ENCODE measurements around the gene BTBD16.
A peak's percentile ranks its signal among the peaks of the same experiment; 100 is the strongest.

BTBD16 gene

DNA sequence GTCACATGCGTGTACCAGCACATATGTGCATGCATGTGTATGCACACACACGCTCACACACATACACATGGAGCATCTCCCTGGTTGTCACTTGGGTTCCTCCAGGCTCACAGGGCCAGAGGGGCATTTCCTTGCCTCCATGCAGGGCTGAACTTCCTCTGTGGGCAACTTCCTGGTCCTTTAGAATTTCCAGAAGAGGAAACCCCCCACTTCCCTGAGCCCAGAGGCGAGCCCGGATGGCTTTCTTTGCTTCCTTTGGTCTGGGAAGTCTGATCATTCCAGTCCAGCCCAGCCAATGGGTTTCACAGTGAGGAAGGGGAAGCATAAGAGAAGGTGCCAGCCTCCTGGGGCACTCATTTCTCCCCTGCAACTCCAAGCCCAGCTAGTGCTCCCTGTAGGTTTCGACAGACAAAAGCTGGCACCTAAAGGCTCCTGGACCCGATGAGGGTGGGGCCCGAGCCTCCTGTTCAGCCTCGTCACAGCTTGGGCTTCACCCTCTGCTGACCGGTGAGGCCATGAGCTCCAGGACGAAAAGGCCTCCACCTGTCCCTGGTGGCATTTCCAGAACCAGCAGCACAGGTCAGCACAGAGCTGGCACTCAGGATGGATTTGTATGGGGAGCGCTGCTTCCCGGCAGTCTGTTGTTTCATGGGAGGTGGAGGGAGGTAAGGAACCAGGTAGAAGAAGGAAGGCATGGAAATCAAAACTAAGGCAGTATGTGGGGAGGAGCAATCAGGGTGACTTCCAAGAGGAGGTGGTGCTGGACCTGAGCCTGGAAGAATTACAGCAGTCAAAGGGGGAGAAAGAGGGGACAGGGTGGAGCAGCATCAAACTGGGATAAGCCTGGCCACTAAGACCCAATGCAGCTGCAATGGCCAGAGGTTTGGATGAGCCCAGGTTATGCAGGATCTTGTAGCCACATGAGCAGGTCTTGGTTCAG lies 23.7 kb downstream of the BTBD16 start:
- DNase-seq (ENCODE audit: low read depth), result no peak

DNA sequence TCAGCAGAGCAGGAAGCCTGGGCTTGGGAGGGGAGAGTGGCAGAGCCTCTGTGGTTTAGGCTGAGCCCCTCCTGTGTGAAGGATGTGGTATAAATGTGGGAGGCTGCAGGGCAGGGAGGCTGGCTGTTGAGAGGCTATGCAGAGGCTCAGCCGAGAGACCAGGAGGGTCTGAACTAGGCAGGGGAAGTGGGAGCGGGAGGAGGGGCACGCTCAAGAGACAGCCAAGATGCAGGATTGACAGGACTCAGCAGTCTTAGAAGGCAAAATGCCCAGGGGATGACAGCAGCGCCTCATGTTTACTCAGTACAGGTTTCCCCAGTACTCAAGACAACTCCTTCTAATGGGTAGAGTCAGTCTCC lies 24.3 kb downstream of the BTBD16 start:
- no peak for DNase-seq (ENCODE audit: low read depth)

DNA sequence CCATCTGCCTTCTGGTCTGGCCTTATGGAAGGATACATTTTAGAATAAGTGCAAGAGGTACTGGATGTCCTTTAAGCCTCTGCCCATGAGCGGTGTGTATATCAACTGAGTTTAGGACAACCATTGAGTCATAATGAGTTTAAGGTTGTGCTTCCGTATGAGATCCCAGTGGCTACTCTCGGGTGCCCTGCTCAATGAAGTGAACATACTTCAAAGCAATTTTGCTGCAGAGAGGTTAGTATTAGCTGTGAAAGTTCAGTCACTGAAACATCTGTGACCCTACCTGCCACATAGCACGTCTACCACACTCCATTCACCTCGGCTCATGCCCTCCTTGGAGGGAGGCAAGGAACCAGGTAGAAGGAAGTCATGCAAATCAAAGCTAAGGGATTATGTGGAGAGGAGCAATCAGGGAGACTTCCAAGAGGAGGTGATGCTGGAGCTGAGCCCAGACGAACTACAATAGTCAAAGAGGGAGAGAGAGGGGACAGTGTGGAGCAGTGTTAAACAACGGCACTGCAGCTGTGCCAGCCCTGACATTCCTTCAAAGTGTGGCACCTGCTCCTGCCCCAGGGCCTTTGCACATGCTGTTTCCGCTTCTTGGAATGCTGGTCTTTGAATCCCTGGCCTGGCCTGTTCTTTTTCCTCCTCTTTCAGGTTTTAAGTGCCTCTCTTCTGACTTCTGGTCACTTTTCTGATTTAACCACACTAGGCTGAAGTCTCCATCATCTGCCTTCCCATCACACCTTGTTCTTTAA lies 25.4 kb downstream of the BTBD16 start:
- DNase-seq (ENCODE audit: low read depth), result no peak

DNA sequence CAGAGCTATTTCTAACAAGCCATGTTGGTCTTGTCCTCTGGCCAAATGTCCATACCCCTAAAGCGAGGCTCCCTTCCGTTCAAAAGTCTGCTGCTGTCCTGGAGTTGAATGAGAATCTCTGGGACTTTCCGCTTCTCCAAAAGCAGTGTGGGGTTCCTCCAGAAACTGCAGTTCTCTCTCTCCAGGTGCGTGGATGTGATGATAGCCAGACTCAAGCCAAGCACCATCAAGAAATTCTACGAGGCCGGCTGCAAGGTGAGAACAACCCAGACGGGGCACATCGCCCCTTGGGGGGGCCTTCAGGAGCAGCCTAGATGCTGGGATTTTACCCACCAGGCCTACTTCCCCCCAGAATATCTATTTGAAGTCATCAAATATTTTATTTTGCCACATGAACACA lies 26.5 kb downstream of the BTBD16 start:
- DNase-seq (ENCODE audit: low read depth), result no peak

DNA sequence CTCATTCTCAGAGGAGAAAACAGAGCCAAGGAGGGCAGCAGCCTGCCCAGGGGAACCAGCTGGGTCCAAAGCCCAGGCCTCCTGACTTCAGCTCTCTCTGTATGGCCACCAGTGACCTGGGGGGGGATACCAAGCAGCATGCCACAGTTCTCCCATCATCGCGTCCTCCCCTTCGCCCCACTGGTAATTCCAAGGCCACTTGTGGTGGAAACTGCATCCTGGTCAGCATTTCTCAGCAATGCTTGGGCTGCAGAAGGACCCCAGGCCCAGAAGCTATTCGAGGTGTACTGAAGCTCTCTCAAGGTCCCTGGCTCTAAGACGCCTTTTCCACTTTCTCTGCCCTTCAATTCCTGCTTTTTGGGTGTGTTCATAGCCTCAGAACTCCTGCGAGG lies 27.1 kb downstream of the BTBD16 start:
- DNase-seq (ENCODE audit: low read depth), result no peak

DNA sequence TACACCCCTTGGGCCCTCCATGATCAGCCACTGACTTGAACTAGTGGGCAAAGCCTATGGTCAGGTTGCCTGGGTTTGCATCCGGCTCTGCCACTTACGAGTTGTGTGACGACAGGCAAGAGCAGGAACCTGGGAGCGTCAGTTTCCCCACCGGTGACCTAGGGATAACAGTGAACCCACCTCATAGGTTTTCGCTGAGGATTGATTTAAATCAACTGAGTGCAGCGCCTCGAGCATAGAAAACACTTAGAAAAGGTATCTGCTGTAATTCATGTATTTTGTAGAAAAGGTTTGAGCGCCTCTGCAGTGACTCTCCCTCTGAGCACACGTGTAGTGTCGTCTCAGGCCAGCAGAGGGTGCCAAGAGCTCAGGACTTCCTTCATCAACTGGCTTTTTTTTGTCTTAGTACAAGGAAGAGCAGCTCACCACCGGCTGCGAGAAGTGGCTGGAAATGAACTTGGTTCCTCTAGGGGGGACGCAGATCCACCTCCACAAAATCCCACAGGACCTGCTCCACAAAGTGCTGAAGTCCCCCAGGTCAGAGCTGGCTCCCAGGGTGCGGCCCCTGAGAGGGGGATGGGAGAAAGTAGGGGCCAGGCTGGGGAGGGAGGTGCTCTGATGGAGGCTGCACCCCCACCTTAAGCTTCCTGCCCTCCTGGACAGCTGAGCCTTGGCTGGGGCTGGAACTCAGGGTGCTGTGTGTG lies 27.7 kb downstream of the BTBD16 start:
- peak; percentile 76 for DNase-seq (ENCODE audit: low read depth)

DNA sequence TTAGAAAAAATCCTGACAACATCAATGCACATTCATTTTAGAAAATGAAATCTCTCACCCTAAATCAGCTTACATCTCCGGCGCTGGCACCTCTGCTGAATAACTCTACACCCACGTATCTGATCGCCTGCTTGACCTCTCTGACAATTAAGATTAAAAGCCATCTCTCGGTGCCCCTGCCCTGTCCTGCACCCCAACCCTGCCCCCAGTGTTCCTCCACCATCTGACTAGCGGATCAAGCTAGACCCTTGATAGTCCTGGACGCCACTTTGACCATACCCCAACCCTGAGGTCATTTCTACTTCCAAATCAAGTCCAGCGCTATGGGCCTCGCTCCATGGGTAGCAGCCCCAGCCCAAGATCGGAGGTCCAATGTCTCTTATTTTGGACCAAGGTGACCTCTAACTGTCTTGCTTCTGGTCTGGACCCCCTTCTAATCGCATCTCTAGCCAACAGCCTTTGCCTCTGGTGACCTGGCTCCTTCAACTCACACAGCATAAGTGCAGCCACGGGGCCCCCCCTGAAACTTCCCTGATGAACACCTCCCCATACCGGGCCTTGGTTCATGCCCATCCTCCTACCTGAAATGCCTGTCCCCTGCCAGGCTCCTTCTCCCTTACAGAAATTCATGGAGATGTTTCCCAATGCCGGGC lies 28.5 kb downstream of the BTBD16 start:
- no peak for DNase-seq (ENCODE audit: low read depth)

DNA sequence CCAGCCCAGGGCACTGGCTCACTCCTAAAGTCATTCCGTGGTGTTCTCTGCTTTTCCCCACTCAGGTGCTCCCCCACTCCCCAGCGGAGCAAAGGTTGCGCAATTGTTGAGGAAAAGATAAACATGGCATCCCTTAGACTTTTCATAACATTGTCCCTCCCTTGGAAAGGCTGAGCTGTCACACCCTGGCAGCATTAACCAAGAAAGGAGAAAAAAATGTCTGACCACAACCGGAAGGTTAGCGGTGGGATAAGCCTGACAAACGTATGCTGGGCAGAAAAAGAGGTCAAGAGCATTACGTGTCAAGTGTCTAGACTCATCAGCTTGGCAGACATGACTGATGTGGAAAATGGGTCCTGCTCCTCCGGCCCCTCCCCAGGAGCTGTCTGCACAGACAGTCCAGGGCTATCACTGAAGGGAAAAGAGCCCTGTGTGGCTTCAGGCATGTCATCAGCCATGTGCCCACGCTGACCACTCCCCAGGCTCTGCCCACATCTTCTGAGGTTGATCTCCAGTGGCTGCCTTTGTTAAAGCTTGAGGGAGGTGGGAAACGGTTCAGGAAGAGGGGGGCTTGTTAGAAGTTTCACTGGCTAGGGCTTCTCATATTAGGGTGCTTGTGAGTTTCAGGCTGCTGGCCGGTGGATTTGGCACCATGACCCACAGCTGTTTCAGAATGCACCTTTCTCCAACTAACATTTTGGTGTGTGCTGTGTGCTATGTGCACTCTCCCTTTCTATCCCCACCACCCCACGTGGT lies 30.1 kb downstream of the BTBD16 start:
- DNase-seq (ENCODE audit: low read depth), result peak; percentile 80

DNA sequence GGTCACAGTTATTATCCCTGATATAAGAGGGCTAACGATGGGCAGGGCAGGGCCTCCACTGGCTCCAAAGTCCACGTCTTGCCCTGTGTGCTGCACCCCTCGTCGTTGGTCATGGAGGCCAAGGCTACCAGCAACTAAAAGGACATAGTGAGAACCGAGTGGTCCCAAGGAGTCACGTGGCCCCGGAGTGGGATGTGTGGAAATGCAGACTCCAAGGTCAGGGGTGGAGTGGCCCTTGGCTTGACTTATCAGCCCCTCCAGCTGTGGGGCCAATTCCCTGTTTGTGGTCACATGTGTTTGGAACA lies 30.7 kb downstream of the BTBD16 start:
- DNase-seq (ENCODE audit: low read depth), result no peak

DNA sequence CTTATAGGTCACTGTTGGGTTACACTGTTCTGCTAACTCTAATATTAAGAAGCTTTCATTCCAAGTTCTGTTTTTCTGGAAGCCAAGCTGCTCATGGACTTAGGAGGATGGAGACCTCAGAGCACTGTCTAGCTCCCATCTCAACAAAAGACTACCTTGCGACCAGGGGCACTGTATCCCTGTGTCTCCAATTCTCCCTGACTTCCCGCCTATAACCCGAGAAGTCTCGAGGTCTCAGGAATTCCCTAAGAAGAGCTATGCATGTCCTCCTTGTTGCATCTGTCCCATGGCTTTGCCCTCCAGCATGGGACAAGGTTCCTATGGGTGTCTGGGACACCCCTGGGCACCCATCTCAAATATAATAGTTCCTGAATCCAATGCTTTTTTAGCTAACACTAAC lies 31.2 kb downstream of the BTBD16 start:
- no peak for DNase-seq (ENCODE audit: low read depth)

DNA sequence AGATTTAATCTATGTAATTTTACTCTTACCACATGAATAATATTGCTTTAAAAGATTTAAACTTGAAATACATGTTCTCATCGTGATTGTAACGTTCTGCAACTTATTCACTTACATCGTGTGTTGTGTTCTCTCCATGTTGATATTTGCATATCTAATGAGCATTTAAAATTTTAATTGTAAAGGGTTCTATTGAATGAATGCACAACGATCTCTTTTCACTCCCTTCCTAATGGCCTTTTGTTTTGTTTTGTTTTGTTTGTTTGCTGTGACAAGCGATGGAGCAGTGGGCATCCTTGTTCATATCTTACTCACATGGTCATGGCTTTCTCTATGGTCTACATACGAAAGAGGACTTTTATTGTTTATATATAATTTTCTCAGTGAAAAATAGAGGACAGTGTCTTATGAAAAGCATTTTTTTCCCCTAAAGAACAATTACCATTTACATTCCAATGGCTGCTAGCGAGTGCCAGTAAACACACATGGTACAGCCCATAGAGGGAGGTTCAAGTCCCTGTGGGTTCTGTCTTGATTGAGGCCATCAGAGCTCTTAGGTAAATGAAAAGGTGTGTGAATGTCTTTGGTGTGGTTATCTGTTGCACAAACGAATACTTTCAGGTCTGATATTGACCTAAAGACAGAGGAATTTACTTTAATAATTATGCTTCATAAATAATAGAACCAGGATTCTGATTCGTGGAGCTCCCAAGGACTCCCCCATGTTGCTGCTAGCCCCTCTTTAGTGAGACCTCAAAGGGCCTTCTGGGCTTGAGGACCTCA lies 32.4 kb downstream of the BTBD16 start:
- no peak for DNase-seq (ENCODE audit: low read depth)

DNA sequence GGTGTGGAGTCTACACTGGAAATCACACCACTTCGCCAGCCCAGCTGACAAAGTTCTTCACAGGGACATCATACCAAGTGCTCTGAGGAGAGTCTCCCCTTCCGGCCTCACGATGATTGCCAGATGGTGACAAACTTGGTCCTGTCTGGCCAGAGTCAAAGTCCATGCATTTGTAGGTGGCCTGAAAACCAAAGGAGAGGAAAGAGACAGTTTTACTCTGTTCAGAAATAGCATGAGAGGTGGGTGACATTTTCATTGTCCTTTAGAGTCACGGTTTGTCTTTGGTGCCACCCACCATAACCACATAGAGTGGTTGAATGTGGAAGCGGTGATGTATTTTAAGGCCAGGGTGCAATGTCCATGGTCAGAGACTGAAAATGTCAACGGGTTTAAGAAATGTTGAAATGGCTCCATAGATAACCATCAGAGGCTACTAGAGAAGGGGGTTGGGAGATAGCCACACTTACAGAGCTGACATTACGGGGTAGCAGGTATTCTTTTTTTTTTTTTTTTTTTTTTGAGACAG lies 33.0 kb downstream of the BTBD16 start:
- no peak for DNase-seq (ENCODE audit: low read depth)

DNA sequence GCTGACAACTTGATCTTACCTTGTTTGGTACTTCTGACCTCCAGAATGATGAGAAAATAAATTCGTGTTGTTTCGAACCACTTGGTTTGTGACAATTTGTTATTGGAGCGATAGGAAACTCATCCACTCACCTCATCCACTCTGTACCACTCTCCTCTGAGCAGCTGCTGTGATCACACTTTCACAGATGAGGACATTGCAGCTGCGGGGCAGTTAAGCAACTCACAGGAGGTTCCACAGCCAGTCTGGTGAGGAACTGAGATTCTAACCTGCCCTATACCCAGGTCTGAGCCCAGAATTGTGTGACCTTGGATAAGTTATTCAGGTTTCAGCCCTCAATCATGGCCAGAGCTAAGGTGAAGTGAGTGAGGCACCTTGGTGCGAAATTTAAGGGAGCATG lies 35.2 kb downstream of the BTBD16 start:
- no peak for DNase-seq (ENCODE audit: low read depth)

DNA sequence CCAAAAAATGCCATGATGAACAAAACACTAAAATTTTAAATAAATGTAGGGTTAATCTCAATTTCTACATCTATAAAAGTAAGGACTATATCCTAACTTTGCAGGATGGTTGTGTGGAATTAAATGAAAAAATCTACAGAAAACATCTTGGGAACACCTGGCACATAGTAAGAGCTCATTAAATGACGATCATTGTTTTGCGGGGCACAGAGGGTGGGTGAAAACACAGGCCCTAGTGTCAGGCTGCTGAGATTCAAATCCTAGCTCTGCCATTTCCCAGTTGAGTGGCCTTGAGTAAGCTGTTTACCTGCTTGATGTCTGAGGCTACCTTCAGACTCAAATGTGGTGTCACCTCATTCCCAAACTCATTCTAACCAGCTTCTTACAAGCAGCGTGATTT lies 35.6 kb downstream of the BTBD16 start:
- no peak for DNase-seq (ENCODE audit: low read depth)

DNA sequence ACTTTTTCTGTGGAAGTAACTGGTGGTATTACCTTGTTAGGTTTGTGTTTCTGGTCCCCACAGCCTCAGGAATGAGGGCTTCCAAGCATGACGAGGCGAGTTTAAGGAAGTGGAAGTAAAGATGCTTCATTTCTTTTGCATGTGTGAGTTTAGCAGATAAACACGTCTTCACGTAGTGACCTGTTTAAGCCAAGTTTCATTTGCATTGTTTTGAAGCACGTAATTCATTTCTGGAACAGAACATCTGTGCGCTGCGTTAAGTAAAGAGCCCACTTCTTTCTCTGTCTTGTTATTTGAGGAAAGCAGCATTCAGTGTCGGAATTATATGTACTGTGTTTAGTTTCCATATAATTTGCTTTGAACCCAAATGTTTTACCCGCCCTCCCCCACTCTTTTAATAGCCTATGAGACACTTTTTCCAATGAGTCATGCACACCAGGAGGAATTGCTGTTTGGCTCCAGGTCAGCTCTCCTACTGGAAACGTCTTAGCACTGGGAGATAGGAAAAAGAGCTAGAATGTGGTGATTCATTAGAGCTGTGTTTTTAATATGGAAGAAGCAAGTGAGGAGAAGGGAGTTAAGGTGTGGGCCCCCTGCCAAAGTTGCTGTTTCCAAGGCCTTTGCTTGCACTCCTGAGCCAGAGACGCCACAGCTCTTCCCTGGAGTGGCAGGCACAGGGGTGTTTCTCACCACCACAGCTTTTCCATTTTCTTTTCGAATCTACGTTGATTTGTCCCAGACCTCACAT lies 36.7 kb downstream of the BTBD16 start:
- peak; percentile 94 for DNase-seq (ENCODE audit: low read depth)

DNA sequence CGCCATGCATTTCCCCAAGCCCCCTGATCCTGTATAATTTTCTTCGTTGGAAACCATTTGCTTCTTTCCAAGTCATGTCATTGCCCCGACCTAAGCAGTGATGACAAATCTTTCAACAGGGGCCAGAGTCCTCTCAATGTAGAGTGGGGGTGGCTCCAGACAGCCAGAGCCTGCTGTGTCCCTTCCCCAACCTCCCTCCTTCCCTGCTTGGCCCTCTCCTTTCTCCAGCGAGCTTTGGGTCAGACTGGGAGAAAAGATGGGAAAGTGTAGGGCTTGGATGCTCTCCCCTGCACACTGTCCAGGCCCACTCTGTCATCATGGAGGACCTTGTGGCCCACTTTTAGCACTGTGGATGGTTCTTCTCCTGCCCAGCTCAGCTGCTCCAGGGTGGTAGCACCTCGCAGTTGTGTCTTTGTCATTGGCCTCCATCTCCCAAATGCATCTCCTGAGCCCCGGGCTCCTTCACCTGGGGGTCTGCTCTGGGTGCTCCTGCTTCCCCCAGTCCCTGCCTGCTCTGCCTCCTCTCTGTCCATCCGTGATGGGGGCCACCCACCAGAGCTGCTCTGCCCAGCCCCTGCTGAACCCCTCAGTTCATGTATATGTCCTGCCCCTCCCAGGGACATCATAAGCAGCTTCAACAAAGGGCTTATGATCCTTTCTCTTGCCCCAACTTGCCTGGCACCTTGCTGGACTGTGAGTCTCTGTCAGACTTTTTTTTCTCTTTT lies 37.5 kb downstream of the BTBD16 start:
- DNase-seq (ENCODE audit: low read depth), result no peak

DNA sequence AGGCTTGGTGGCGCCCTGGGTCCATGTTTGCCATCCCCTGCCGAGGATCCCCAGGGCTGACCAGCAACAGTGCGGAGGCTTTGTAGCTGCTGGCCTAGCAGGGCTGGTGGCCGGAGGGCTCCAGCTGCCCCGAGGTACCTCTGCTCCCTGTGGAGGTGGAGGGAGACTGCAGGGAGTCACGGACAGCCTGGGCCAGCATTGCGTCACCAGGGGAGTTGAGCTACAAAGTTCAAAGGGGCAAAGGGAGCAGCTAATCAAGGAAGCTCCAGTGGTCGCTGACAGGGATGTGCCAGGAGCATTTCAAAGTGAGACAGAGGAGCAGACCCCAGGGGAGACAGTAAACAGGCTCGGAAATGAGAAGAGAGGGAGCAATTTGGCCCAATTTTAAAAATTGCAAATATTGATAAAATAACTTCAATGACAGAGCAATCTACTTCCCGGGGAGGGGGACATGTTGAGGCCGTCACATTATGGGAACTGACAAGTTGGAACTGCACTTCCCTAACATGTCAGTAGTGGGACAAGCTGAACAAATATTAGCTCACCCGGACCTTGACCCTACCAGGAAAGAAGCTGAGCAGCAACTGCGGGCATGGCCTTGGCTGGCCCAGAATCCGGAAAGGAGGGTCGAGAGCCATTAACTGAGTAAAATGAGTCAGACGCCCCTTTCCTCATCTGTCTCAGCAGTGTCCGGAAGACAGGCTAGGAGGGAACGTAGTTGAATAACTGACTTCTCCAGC lies 39.4 kb downstream of the BTBD16 start:
- DNase-seq (ENCODE audit: low read depth), result peak; percentile 14

DNA sequence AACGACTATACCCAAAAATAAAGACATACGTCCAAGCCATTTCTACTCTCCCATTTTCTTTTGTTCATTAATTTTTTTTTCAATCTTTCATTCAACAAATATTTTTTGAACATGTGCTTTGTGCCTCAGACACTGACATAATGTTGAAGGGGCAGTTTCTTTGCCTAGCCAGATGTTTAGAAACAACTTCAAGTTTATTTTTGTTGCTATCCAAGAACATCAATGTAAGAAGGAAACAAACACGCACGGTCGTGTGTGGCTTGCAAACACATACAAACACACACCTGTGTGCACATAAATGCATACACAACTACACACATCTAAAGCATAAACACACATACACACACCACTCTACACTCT lies 39.9 kb downstream of the BTBD16 start:
- DNase-seq (ENCODE audit: low read depth), result no peak

DNA sequence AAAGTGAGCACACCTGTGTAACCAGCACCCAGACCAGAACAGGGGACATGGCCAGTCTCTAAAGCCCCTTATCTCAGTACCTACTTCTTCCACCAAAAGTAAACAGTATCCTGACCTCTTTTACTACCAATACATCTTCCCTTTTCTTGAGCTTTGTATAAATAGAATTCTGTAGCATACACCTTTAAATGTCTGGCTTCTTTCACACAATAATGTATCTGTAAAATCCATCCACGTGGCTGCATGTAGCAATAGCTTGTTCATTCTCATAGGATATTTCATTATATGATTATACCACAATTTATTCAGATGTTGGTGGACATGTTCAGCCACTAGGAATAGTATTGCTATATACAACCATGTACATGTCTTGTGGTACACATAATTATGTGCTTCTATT lies 40.6 kb downstream of the BTBD16 start:
- DNase-seq (ENCODE audit: low read depth), result no peak
